Measurements from ENCODE around the gene MOAP1.
"Not testable (repeated sequence)": the region's sequence is repeated elsewhere in the genome, so short reads cannot be mapped to it uniquely, and the experiment has no call there.

Gene MOAP1

DNA sequence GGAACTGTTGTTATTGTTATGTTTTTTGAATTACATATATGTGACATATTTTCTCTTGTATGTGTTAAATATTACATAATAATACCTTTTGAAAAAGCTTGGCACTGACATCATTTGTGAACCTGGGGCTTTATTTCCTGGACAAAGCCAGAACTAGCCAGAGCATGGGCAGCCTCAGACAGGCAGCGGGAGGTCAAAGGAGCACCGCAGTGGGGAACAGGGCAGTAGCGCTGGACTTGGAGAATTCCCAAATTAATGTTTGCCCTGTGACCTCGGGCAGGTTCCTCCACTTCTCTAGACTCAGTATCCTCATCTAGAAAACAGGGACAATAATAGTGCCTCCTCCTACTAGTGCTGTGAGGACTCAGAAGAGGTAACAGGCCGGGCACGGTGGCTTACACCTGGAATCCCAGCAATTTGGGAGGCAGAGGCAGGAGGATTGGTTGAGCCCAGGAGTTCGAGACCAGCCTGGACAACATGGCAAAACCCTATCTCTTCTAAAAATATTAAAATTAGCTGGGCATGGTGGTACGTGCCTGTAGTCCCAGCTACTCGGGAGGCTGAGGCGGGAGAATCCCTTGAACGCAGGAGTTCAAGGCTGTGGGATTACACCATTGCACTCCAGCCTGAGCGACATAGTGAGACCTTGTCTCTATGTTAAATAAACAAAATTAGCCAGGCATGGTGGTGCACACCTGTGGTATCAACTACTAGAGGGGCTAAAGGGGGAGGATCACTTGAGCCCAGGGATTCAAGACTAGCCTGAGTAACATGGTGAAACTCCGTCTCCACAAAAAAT, 41.6 kb downstream of the MOAP1 start:
- Histone ChIP-seq H3K36me3 (no peaks in the 10 kb centered on the region), H3K9me3 (ENCODE audit: severe bottlenecking) (no peaks in the 10 kb centered on the region), H3K27ac (no peak overlapping the region), H3K4me3 (ENCODE audit: low read depth, low read length) (no peak overlapping the region), H3K27me3 (ENCODE audit: insufficient read depth, low read depth, severe bottlenecking) (no peaks in the 10 kb centered on the region)
- TF ChIP-seq, protein P1, sequence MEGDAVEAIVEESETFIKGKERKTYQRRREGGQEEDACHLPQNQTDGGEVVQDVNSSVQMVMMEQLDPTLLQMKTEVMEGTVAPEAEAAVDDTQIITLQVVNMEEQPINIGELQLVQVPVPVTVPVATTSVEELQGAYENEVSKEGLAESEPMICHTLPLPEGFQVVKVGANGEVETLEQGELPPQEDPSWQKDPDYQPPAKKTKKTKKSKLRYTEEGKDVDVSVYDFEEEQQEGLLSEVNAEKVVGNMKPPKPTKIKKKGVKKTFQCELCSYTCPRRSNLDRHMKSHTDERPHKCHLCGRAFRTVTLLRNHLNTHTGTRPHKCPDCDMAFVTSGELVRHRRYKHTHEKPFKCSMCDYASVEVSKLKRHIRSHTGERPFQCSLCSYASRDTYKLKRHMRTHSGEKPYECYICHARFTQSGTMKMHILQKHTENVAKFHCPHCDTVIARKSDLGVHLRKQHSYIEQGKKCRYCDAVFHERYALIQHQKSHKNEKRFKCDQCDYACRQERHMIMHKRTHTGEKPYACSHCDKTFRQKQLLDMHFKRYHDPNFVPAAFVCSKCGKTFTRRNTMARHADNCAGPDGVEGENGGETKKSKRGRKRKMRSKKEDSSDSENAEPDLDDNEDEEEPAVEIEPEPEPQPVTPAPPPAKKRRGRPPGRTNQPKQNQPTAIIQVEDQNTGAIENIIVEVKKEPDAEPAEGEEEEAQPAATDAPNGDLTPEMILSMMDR (IDR thresholded peaks at IDR 0.05; ENCODE audit: low read depth, low read length), result no peak
- no peak for DNase-seq

DNA sequence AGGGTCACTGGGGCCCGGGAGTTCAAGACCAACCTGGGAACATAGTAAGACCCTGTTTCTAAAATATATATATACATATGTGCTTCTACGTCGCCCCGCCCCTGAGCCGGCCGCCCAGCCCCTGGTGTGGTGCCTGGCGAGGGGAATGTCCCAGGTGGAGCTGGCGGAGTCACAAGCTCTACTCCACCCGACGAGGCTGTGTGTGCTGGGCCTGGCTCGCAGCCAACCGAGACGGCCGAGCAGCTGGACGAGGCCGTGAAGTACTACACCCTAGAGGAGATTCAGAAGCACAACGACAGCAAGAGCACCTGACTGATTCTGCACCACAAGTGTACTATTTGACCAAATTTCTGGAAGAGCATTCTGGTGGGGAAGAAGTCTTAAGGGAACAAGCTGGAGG, 46.8 kb downstream of the MOAP1 start:
- TF ChIP-seq, protein P1 (IDR thresholded peaks at IDR 0.05; ENCODE audit: low read depth, low read length), result peak; percentile 30; the same call in 1 of the 2 replicates
- no peaks in the 10 kb centered on the region for H3K36me3 ChIP-seq
- H3K27ac ChIP-seq, result no peak overlapping the region
- DNase-seq, result peak; percentile 57
- H3K27me3 ChIP-seq (ENCODE audit: insufficient read depth, low read depth, severe bottlenecking), result no peaks in the 10 kb centered on the region
- no peaks in the 10 kb centered on the region for H3K9me3 ChIP-seq (ENCODE audit: severe bottlenecking)
- no peak overlapping the region for H3K4me3 ChIP-seq (ENCODE audit: low read depth, low read length)

DNA sequence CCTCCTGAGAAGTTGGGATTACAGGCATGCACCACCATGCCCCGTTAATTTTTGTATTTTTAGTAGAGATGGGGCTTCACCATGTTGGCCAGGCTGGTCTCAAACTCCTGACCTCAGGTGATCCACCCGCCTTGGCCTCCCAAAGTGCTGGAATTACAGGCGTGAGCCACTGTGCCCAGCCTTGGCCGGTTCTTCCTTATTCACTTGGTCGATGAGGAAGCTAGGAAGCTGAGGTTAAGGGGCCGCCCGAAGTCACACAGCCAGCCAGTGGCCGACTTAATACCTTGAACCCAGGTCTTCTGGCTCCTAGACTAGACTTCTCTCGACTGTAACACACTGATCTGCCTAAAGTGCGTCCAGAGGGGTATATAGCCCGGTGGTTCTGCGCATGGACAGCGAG, 48.2 kb downstream of the MOAP1 start:
- H3K36me3 ChIP-seq; H3K27ac ChIP-seq; H3K4me3 ChIP-seq (ENCODE audit: low read depth, low read length); DNase-seq; H3K27me3 ChIP-seq (ENCODE audit: insufficient read depth, low read depth, severe bottlenecking); H3K9me3 ChIP-seq (ENCODE audit: severe bottlenecking): not testable (repeated sequence)

DNA sequence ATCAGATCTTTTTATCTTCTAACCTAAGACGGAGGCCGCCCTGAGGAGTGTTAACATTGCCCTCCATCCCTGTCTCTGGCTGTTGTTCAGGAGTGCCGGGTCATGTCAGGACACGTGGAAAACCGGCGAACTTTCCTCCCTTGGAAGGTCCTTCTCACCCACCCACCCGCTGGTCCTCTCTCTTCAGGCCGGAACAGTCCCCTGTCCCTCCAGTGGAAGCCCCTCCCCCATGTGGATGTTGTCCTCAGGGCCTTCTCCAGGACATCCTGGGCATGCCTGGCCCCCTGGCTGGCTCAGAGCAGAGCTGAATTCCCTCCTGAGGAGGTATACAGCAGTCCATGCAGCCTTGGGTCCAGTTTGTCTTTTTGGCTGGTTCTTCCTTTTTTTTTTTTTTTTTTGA, 48.7 kb downstream of the MOAP1 start:
- DNase-seq, result no peak
- no peak overlapping the region for H3K4me3 ChIP-seq (ENCODE audit: low read depth, low read length)

DNA sequence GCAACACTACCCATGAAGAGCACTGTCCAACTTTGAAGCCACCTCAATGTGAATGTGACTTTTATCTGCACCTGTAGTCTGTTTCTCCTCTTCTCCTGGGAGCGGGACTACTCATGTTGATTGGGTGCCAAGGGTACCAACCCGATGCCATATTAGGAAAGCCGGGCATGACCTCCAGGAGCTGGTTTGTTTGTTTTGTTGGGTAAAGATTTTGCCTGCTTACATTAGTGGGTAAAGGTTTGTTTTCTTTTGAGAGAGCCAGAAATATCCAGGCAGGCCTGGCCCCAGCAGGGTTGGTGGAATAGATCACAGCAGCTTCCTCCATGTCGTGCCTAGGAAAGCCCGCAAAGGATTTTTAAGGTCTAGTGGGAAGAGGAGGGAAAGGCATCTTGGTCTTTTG, 49.3 kb downstream of the MOAP1 start:
- Histone ChIP-seq H3K9me3 (ENCODE audit: severe bottlenecking) (no peaks in the 10 kb centered on the region), H3K36me3 (no peaks in the 10 kb centered on the region), H3K27ac (no peak overlapping the region), H3K4me3 (ENCODE audit: low read depth, low read length) (no peak overlapping the region), H3K27me3 (ENCODE audit: insufficient read depth, low read depth, severe bottlenecking) (no peaks in the 10 kb centered on the region)
- no peak for DNase-seq
- TF ChIP-seq, protein P1 (IDR thresholded peaks at IDR 0.05; ENCODE audit: low read depth, low read length), result no peak

More for the DNA sequence above, 48.7 kb downstream of the MOAP1 start:
- Histone ChIP-seq H3K9me3 (ENCODE audit: severe bottlenecking) (no peaks in the 10 kb centered on the region), H3K36me3 (no peaks in the 10 kb centered on the region), H3K27ac (no peak overlapping the region), H3K27me3 (ENCODE audit: insufficient read depth, low read depth, severe bottlenecking) (no peaks in the 10 kb centered on the region)
- TF ChIP-seq, protein P1 (IDR thresholded peaks at IDR 0.05; ENCODE audit: low read depth, low read length), result no peak

DNA sequence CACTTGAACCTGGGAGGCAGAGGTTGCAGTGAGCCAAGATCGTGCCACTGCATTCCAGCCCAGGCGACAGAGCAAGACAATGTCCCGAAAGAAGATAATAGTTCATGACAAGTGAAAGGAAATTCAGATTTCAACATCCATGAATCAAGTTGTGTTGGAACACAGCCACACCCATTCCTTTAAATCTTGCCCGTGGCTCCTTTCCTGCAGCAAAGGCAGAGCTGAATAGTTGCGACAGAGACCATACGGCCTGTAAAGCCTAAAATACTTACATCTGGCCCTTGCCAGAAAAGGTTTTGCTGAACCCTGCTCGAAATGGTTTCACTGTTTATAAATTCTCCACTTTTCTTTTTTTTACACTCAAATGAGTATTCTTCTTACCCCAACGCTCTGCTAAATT, 51.2 kb downstream of the MOAP1 start:
- DNase-seq, result no peak
- no peak overlapping the region for H3K27ac ChIP-seq
- no peaks in the 10 kb centered on the region for H3K9me3 ChIP-seq (ENCODE audit: severe bottlenecking)
- TF ChIP-seq, protein P1 (IDR thresholded peaks at IDR 0.05; ENCODE audit: low read depth, low read length), result no peak
- H3K4me3 ChIP-seq (ENCODE audit: low read depth, low read length), result no peak overlapping the region
- H3K36me3 ChIP-seq, result no peaks in the 10 kb centered on the region
- no peaks in the 10 kb centered on the region for H3K27me3 ChIP-seq (ENCODE audit: insufficient read depth, low read depth, severe bottlenecking)

Data from WERI-Rb-1 (cell line).